GM18951 (cell line): ENCODE measurements around the gene CUEDC2.

ENCODE experiments used
- POLR2A ChIP-seq: IDR thresholded peaks from 4 replicates; pipeline ENCODE4 v1.6.1; 2011; ENCODE audit warnings: mild to moderate bottlenecking; ENCODE audit not compliant: insufficient read length, insufficient read depth; ENCODE audit errors: extremely low read depth
- in situ Hi-C: fragments of 300-500 bp; cut with MboI; formaldehyde crosslinking; loops from one replicate; pipeline ENCODE4 v1.12.0; 2022; ENCODE audit warnings: low sequenced_read_pairs, mixed read lengths, inconsistent platforms; ENCODE audit not compliant: unreplicated experiment

Gene CUEDC2

DNA sequence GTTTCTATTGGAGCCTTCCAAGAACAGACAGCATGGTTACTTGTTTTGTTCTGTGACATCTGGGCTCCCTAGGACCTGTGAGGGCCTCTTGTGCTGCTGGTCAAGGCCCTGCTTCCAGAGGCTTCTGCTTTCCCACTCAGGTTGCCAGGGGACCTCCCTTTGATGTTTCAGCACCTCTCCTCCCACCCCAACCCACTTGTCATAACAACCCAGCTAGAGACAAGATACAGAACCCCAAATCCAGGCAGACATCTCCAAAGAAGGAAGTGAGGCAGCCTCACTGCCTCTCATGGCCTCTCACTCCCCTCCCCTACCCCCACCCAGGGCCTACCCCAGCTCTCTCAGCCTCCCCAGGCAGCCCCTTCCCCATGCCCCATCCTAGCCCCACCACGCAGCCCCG, 25.6 kb downstream of the CUEDC2 start:
- in situ Hi-C loops: no loop called here
- TF ChIP-seq POLR2A: no peak

DNA sequence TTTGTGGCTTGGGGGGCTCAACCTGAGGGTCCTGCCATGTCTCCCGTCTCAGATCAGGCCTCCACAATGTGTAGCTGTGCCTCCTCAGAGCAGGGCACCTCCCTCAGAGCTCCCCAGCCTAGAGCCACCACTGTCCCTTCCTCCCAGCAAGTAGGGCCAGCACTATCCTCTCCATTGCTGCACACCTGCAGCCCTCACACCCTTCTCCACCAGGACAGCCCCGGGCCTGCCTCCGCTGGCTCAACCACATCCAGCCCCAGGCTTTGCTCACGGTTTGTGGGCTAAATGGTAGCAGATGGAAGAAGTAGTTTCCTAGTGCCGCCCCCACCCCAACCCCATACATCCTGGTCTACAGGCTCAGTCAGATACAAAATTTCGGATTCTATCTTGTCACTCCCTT, 26.7 kb downstream of the CUEDC2 start:
- no peak for TF ChIP-seq POLR2A
- in situ Hi-C loops: no loop called here

DNA sequence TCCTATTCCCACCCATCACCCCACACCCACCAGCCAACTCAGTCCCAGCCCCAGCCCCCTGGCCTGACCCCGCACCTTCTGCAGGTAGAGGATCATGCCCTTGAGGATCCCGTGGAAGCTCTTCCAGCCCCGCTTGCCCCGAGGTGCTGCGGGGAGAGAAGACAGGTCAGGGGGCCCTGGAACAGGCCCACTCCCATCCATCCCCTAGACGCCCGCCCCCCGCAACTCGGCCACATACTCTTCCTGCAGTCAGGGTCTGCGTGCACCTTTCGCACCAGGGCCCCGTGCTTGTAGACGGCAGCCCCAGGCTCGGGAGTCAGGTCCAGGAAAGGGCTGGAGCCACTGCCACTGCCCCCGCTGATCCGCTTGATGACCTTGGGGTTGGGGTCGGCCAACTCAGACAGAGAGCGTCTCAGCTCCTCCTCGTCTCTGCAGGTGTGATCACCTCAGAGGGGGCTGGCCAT, 27.2 kb downstream of the CUEDC2 start:
- TF ChIP-seq POLR2A: peak; percentile 45
- in situ Hi-C loops: no loop called here

DNA sequence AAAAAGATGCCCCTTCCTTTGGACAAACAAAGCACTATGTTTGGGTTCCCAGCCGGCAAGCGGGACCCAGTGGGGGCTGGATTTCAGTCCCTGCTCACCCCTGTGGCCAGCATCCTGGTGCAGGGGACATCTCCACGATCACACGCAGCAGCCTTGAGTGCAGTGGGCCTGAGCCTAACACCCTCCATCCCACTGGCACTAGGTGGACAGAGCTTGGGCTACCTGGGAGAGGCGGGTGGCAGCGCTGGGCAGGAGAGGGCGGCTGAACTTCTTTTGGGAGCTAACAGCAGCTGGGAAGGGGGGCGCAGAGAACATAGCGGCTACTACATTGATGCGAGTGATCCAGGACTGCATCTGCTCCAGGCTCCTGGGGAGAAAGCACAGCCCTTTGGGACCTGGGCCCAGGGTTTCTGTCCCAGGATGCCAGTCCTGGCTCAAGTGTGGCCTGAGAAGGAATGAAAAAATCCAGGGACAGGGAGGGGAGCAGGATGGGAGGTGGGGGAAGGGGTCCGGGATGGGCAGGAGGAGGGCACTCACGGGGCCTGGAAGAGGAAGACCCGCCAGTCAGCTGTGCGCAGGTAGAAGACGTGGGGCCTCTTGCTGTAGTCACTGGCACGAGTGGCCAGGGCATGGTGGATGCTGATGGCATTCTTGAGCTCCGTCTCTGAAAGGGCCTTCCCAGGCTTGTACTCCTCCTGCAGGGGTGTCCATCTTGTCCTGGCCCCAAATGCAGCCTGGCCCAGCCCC, 27.8 kb downstream of the CUEDC2 start:
- in situ Hi-C loops: no loop called here
- TF ChIP-seq POLR2A: no peak

DNA sequence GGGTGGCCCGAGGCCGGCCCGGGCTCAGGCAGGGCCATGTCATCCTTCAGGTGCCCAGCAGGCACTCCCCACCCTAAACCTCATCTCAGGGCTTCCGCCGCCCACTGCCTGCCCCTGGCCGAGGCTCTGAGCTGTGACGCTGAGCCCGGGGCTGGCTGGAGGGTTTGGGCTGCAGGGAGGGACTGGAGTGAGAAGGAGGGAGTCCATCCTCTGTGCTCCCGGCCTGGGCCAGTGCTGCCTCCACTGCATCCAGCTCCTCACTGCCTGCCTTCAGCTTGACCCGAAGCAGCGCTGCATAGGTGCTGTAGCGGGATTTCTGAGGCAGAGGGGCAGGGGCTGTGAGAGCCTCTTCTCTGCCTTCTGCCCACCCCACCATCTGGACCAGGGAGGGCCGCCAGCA, 29.3 kb downstream of the CUEDC2 start:
- in situ Hi-C loops: no loop called here
- peak; percentile 18 for TF ChIP-seq POLR2A

DNA sequence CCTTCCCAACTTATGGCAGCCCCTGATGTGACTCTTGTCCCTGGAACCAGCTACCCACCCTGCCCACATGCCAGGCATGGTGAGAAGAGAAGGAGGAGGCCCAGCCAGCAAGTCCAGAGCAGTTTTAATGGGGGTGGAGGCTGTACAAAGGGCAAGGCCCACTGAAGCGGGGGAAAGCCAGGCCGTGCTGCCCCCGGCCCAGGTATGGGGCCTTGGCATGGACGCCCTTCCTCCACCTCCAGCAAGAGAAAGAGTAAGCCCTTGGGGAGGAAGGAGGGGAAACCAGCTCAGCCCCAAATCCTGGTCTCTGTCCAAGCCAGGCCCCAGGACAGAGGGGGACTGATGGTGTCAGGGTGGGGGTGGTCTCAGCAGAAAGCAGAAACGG, 29.9 kb downstream of the CUEDC2 start:
- no peak for TF ChIP-seq POLR2A
- in situ Hi-C loops: no loop called here

DNA sequence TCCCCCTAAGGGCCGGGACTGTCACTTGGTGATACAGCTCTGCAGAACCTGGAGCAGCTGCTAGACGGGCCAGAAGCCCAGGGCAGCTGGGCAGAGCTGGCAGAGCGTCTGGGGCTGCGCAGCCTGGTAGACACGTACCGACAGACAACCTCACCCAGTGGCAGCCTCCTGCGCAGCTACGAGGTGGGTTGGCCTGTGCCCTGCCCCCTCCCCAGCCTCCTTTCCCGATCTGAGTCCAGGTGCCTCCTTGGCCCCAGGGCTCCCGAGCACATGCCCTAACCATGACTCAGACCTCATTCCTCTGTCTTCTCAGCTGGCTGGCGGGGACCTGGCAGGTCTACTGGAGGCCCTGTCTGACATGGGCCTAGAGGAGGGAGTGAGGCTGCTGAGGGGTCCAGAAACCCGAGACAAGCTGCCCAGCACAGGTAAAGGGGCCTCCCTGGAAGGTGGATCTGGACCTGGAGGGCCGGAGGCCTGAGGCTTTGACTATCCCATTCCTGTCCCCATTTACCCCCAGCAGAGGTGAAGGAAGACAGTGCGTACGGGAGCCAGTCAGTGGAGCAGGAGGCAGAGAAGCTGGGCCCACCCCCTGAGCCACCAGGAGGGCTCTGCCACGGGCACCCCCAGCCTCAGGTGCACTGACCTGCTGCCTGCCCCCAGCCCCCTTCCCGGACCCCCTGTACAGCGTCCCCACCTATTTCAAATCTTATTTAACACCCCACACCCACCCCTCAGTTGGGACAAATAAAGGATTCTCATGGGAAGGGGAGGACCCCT, 30.5 kb downstream of the CUEDC2 start:
- TF ChIP-seq POLR2A: no peak
- in situ Hi-C loops: no loop called here

DNA sequence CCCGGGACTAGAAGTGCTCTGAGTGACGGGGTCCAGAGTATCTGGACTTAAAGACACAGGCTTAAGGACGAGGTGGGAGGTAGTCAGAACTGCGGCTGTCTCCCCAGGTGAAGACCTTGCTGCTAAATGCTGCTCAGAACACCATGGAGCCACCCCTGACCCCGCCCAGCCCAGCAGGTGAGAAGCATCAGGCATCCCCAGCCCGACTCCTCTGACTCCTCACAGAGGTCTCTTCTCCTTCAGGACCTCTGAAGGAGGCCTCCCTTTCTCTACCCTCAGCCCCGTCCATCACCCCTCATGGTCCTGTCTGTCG, 31.1 kb downstream of the CUEDC2 start:
- in situ Hi-C loops: no loop called here
- no peak for TF ChIP-seq POLR2A

DNA sequence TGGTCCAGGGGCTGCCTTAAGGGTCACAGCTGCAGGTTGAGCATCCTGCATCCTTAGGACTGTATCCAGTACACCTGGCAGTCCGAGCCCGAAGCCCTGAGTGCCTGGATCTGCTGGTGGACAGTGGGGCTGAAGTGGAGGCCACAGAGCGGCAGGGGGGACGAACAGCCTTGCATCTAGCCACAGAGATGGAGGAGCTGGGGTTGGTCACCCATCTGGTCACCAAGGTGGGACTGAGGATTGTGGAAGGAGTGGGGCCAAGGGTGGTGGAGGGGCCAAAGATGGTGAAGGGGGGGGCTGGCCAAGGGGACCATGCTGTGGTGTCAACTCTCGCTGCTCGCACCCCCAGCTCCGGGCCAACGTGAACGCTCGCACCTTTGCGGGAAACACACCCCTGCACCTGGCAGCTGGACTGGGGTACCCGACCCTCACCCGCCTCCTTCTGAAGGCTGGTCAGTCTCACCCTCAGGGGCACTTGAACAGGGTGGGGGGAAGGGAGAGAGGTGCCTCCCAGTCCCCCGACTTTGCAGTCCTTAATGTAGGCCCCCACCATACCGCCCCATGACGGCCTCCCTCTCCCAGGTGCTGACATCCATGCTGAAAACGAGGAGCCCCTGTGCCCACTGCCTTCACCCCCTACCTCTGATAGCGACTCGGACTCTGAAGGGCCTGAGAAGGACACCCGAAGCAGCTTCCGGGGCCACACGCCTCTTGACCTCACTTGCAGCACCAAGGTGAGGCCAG, 31.6 kb downstream of the CUEDC2 start:
- in situ Hi-C loops: no loop called here
- peak; percentile 20 for TF ChIP-seq POLR2A

DNA sequence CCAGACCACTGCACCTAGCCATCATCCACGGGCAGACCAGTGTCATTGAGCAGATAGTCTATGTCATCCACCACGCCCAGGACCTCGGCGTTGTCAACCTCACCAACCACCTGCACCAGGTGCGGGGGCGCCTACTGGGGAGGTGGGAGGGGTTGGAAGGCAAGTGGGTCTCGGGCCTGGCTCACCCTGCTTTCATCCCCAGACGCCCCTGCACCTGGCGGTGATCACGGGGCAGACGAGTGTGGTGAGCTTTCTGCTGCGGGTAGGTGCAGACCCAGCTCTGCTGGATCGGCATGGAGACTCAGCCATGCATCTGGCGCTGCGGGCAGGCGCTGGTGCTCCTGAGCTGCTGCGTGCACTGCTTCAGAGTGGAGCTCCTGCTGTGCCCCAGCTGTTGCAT, 32.3 kb downstream of the CUEDC2 start:
- TF ChIP-seq POLR2A: no peak
- in situ Hi-C loops: no loop called here

DNA sequence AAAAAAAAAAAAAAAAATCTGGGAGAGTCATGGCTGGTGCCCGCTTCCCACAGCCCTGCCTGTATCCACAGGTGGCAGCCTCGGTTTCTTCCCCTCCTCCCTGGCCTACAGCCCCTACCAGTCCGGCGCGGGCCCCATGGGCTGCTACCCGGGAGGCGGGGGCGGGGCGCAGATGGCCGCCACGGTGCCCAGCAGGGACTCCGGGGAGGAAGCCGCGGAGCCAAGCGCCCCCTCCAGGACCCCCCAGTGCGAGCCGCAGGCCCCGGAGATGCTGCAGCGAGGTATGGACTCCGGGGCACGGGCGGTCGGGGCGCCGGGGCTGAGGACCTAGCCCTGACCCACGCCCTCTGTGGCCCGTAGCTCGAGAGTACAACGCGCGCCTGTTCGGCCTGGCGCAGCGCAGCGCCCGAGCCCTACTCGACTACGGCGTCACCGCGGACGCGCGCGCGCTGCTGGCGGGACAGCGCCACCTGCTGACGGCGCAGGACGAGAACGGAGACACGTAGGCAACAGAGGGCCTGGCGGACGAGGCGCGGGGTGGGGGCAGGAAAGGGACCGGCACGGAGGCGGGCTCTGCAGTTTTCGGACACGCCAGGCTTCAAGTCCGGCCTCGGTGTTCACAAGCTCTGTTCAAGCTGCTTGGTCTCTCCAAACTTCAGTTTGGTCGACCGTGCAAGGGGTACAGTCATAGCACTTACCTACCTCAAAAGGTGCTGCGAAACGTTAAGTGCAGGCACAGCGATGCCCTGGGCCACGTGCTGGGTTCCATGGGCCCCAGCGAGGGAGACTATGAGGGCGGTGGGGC, 33.0 kb downstream of the CUEDC2 start:
- TF ChIP-seq POLR2A: peak; percentile 58
- in situ Hi-C loops: no loop called here

DNA sequence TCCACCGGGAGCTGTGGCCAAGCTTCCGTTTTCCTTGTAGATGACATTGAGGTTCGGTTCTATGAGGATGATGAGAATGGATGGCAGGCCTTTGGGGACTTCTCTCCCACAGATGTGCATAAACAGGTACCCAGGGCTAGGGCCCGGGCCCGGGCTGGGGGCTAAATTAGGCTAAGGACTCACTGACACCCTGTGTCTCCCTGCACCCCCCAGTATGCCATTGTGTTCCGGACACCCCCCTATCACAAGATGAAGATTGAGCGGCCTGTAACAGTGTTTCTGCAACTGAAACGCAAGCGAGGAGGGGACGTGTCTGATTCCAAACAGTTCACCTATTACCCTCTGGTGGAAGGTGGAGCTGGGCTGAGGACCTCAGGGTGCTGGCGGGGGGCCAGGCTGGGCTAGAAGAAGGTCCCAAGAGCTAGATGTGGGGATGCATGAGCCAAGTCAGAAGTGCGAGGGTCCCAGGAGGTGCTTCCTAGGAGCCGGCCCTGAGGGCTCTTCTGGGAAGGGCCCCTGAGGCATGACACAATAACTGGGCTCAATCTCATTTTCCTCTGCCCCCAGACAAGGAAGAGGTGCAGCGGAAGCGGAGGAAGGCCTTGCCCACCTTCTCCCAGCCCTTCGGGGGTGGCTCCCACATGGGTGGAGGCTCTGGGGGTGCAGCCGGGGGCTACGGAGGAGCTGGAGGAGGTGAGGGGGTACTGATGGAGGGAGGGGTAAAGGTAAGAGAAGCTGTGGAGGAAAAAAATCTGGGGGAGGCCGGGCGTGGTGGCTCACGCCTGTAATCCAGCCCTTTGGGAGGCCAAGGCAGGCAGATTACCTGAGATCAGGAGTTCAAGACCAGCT, 34.0 kb downstream of the CUEDC2 start:
- in situ Hi-C loops: no loop called here

More for the DNA sequence above, 34.0 kb downstream of the CUEDC2 start:
- TF ChIP-seq POLR2A: no peak
